Epithelial cell of prostate (primary cell): ENCODE measurements around the gene LHFPL3.
"Not testable (repeated sequence)": the region's sequence is repeated elsewhere in the genome, so short reads cannot be mapped to it uniquely, and the experiment has no call there.

Experiments used
- DNase-seq: peaks from one replicate; pipeline ENCODE4 v3.0.0-alpha.2; 2011; ENCODE audit warnings: low read depth, low spot score
- H3K27ac ChIP-seq: fragments of 450-650 bp; 2 replicates; pipeline ENCODE4 v1.5.1; 2017; ENCODE audit warnings: mild to moderate bottlenecking

The LHFPL3 gene

DNA sequence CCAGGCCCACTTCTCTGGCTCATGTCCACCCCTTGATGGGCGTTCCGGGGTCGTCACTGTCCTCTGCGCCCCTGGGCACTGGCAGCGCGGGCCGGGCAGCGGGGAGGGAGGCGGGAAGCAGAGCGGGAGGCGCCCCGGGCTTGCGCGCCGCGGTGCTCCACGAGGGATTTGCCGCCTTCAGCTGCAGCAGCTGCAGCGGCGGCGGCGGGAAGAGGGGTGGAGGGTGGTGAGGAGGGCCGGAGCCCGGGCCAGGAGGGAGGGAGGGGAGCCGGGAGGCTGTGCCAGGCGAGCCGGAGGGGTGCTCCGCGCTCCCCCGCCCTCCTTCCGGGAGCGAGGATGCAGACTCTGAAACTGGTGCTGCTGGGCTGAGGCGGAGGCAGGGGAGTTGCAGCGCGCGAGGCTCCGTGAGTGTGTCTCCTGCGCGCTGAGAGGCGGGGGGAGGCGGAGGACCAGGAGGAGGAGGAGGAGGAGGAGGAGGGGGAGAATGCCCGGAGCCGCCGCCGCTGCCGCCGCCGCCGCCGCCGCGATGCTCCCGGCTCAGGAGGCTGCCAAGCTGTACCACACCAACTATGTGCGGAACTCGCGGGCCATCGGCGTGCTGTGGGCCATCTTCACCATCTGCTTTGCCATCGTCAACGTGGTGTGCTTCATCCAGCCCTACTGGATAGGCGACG, at the start of gene LHFPL3:
LHFPL3 (plus strand) TSS at position 308 of the 674 bp plus-strand sequence.
- no peak for DNase-seq
- H3K27ac ChIP-seq, result no peak within 1 kb of the TSS

DNA sequence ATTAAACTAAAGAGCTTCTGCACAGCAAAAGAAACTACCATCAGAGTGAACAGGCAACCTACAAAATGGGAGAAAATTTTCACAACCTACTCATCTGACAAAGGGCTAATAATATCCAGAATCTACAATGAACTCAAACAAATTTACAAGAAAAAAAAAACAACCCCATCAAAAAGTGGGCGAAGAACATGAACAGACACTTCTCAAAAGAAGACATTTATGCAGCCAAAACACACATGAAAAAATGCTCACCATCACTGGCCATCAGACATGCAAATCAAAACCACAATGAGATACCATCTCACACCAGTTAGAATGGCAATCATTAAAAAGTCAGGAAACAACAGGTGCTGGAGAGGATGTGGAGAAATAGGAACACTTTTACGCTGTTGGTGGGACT, 46.7 kb upstream of the LHFPL3 start:
- not testable (repeated sequence) for DNase-seq, H3K27ac ChIP-seq

DNA sequence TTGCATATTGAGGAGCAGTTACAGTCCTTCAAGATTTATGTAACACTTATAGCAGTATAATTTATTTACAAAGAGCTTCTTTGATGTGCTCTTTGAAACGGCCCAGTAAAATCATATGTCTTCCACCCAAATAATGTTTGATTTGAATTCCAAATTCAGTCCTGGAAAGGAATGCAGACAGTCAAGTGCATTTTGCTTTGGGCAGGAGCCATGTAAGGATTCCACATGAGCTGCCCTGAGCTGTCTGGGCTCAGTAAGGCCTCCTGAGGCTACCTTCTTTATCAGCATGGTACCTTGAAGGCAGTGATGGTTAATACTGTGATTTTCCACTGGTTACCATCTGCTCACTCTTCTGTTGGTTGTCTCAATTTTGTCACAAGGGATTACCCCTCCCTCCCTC, 41.6 kb upstream of the LHFPL3 start:
- DNase-seq, result no peak
- H3K27ac ChIP-seq, result no peak overlapping the region

DNA sequence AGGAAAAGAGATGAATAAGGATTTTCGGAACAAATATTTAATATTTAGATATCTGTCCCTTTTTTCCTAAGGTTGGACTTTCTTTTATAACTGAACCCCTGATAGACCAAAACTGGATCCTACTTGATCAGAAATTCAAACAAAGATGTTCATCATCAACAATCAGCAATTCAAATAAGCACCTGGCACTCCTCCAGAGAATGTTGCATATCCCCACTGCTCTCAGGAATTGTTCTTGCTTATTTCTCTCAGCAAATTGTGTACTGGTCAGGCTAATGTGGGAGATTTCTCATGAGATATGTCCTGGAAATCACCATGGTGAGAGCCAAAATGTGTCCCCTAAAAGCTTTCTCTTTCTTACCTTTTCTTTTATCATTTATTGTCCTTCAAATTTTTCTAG, 40.3 kb upstream of the LHFPL3 start:
- no peak for DNase-seq
- H3K27ac ChIP-seq, result no peak overlapping the region

DNA sequence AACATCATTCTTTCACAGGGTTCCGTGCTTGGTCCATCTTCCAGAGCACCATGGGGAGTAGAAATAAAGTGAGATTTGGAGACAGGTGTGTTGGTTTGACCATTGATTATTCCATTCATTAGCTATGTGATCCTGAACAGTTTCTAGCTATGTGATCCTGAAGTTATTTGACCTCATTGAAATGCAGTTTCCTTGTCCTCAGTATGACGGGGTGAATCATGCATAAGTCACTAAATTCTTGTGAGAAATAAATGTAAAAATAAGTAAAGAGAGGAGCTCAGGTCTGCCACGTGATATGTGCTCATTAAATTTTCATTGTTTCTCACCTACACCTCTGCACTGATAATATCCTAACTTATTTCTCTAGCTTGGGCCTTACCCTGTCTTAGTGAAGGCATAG, 34.1 kb upstream of the LHFPL3 start:
- H3K27ac ChIP-seq, result no peak overlapping the region
- no peak for DNase-seq

DNA sequence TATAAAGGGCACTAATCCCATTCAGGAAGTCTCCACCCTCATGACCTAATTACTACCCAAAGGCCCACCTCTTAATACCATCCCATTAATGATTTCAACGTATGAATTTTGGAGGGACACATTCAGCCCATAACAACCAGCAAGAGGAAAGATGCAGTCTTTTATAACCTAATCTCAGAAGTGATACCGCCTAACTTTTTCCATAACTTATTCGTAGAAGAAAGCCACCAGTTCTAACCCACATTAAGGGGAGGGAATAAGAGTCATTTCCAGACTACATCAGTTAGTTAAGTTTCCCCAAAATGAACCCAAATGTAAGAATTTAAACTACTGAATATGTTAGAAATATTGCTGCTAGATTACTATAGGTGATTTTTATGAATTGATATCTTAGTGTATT, 32.1 kb upstream of the LHFPL3 start:
- no peak for DNase-seq
- no peak overlapping the region for H3K27ac ChIP-seq

DNA sequence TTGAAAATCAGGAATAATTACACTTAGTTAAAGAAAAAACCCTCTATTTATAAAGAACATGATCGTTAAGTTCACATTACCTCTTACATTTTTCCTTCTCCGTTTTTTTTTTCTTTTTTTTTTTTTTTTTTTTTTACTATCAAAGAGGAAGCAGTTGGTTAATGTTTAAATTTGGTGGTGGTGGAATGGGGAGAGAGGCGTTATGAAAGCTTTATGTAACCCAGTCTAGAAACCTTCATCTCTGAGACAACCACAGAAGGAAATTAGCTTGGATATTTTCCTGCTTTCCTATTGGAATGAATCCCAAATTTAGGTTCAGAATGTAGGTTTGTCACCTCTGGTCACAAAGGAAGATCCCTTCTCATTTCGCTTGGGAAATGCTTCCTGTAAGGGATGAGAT, 31.5 kb upstream of the LHFPL3 start:
- H3K27ac ChIP-seq, result no peak overlapping the region
- DNase-seq, result no peak

DNA sequence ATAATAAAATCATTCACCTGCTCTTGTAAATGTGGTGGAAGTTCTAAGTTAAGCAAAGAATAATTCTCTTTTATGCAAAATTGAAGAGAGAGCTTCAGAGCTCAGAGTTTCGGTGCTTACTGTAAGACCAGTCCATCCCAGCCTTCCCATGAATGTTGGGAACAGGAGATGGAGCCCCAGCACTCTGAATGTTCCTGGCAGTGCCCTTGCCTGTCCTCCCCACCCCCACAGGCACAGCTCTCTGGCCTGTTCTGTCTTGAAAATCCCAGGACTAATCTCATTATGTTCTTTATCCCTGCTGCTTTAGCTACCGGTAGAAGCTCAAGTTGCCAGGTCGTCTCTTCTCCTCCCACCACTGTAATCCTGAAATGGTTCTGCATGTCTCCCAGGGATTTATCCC, 29.1 kb upstream of the LHFPL3 start:
- no peak for DNase-seq
- no peak overlapping the region for H3K27ac ChIP-seq

DNA sequence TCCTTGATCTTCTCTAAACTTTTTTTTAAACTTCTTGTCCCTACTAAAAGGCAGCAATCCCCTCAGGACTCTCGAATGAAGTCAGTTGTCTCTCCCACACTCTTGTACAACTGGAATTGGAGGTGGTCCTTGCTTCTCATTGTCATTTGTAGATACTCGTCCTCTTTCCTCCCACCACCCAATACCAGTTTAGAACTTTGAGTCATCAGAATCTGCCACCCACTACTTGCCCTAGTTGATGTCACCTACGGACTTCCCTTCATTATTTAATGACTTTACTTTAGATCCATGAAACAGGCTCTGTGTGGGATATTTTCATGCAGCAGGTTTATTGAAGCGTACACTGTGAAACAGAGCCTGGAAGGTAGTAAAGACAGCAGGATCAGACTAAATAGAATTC, 28.6 kb upstream of the LHFPL3 start:
- no peak overlapping the region for H3K27ac ChIP-seq
- DNase-seq, result no peak

DNA sequence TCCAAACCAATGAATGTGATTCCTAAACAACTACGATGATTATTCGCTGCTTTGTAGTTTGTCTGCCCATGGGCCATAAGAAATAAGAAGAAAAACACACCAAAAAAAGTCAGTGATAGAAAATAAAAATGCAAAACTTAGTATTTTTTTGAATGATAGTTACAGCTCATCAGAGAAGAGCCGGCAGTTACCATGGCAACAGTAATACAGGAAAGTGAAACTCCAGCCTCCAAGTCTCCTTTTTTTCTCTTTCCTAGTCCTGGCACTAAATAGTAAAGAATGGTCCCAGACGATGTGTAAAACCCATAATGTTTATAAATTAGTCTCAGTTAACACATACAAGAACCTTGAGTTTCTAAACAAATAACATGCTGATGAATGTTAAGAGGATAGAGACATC, 21.6 kb upstream of the LHFPL3 start:
- no peak overlapping the region for H3K27ac ChIP-seq
- no peak for DNase-seq

DNA sequence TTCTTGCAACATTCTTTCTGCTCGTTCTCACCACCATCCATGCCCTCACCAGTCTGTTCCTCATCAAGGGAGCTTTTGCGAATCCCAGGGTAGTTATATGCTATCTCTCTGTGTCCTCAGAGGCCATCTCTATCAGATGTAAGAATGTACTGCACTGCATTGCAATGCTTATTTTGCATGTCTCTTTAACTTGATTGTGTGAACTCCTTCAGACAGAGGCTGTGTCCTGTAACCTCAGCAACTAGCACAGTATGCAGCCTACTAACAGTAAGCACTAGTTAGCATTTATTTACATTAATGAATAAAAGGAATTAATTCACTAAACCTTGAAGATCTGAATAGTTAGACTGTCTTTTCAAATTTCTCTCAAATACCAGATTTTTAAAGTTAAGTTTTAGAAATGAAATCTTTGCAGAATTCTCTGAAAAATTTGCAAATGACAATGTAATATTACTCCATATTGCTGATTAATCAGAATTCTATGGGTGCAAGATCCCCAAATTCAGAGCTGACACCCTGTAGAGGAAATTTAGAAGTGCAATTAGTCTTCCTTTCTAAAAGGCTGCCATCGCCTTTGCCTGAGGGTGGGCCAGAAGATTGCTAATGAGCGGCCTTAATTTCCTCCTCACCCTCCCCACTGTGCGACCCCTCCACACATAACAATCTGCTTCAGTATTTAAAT, 10.3 kb upstream of the LHFPL3 start:
- no peak overlapping the region for H3K27ac ChIP-seq
- DNase-seq, result no peak

DNA sequence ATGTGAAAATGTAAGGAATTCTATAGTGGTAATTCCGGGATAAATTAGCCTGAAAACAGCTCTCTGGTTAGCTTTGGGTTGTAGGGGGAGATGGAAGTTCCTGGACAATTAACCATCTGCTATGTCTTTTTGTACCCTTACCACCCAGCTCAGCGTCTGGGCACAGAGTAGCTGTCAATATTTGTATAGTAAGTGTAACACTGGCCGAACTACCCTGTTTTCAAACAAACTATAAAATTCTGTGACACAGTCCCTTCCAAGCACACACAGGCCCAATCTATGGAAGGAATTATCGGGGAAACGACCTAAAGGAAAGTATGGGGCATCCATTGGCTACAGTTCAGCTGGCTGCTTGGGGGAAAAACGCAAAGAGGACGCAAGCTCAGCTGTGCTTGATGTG, 869 bp upstream of the LHFPL3 start:
- H3K27ac ChIP-seq, result no peak overlapping the region
- no peak for DNase-seq

DNA sequence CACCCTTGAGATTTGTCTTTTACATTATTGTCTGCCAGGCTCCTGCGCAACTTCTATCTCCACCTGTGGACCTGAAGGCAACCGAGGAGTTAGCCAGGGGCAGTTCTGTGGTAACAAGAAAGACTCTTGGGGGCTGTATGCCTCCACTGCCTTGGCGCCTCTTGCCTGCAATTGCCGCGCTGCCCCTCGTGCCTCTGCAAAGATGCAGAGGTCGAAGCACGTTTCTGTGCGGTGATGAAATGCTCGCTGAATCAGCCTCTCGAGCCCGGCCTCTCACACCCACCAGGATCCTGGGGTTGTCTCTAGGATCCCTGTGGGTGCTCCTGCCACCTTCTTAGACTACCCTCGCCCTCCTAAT, 486 bp upstream of the LHFPL3 start:
- no peak overlapping the region for H3K27ac ChIP-seq
- no peak for DNase-seq

DNA sequence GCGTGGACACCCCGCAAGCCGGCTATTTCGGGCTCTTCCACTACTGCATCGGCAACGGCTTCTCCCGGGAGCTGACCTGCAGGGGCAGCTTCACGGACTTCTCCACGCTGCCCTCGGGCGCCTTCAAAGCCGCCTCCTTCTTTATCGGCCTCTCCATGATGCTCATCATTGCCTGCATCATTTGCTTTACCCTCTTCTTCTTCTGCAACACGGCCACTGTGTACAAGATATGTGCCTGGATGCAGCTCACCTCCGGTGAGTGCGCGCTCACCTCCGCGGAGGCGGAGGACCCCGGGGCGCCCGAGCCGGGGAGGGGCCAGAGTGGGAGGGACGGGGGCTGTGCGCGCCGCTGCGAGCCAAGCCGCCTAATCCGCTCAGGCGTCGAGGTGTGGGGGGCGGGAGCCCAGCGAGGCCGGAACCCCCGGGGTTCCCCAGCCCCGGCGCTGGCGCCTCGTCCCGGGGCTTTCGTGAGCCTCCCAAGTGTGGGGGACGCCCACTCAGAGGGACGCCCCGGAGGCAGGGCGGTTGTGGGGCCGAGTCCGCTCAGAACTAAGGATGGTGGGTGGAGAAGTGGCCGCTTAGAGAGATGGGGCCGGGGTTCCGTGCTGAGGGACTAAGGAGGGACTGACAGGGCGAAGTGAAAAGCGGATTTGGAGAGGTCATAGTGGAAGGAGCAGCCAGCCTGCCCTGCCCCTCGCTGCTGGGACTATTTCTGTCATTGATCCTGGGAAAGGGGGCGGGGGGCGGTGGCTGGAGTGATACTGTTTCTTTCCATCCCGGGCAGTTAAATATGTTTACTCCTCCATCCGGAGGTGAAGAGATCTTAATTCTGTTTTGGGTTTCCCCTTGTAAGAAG, 795 bp downstream of the LHFPL3 start:
- H3K27ac ChIP-seq, result no peak overlapping the region
- no peak for DNase-seq

DNA sequence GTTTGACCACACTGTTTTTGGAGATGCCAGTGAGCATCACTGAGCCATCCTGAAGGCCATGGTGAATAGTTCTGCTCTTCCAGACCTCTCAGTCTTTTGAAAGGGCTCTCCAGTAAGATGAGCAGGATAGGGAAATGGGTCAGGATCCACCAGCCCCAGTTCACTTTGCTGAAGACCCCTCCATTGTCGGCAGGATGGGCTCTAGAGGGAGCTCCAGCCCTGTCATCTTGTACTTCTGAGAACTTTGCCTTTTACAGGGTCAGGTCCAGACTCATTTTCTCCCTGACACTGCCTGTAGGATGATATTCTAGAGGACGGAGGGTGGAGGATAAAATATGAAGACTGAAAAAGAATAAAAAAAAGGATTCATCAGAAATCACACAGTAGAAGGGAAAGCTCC, 13.1 kb downstream of the LHFPL3 start:
- no peak overlapping the region for H3K27ac ChIP-seq
- DNase-seq, result no peak

DNA sequence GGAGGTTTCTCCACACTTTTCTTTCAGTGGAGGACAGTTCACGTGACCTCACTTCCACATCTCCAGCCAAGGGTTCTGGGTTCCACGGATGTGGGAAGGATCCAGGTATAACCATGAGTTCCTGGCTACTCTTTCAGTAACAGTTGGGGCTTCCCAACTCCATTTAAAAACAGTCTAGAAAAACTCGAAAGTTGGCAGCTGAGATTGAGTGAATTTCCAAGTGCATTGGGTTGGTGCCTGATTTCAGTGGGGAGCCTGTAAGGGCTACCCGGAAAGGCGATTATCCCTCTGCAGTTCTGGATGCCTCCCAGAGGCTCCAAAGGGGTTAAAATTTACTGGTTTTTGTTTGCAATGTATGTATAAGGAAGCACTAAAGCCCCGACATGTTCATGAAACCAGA, 24.3 kb downstream of the LHFPL3 start:
- no peak for DNase-seq
- H3K27ac ChIP-seq, result no peak overlapping the region

DNA sequence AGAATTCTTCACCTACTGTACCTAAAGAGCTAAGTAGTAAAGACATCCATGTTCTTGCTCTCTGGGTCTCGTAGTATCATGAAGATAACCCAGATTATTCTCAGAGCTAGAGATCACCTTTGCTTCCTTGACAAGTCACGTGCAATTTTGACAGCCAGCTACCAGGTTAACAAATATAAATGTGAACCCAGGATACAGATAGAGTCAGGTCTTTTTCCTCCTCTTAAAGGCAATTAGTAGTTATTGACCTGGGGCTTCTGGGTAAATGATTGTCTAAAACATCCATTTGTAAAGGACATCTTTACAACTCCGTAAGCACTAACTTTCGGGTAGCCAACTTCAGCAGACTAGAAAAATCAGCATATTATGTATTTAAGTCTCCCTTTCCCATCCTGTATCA, 28.8 kb downstream of the LHFPL3 start:
- no peak for DNase-seq
- no peak overlapping the region for H3K27ac ChIP-seq

DNA sequence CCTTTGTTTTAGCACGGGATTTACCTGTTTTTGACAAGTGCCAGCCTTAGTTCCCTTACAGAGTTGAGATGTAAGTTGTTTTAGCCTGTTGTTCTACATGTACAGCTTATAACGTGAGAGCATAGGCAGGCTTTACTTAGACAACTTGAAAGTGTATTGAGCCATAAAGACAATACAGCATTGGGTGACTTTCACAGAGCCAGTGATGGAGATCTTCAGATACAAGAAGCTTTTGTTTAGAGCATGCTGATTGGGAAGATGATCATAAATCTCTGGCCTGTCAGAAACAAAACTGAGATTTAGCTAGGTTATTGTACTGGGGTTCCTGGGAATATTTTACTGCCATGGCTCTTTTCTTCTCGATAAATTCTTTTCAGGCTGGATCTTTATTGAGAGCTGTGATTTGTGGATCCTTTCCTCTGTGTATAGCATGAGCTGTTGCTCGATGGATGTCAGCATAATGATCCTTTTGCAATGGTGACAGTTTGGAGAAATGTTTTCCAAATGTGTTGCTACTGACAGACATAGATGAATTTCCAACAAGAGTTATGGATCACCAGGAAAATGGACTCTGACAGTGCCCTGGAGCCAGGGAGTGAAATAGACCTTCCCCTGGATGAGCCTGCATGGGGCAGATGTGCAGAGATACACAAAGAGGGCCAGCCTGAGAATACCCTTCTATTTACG, 30.2 kb downstream of the LHFPL3 start:
- no peak overlapping the region for H3K27ac ChIP-seq

DNA sequence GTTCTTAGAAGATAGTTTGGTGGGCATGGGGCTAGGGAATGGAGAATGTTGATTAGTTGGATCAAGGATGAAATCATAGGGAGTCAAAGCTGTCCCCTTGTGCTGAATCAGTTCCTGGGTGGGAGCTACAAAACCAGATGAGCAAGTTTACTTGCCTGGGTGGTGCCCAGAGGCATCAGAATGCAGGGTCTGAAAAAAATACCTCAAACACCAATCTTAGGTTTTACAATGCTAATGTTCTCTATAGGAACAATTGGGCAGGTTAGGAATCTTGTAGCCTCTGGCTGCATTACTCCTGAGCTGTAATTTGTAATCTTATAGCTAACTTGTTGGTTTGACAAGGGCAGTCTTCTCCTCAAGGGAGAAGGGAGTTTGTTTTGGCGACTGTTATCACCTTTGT, 34.4 kb downstream of the LHFPL3 start:
- no peak for DNase-seq
- no peak overlapping the region for H3K27ac ChIP-seq

More for the DNA sequence above, 30.2 kb downstream of the LHFPL3 start:
- no peak for DNase-seq

DNA sequence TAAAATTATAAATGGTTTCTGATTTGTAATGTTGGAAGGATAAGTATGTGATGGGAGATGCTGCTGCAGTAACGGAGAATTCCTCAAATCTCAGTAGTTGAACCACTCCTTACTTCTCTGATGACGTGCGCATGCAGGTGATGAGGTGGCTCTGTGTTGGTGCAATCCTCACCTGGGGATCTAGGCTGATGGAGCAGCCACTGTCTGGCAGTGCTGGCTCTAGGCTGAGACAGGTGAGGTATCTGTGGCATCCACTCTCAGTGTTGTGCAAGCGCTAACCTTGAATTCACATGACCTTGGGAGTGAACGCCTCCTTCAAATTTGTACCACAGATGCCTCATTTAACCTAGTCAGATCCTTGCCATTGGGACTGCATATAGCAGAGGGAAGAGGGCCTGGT, 35.0 kb downstream of the LHFPL3 start:
- DNase-seq, result no peak
- no peak overlapping the region for H3K27ac ChIP-seq

DNA sequence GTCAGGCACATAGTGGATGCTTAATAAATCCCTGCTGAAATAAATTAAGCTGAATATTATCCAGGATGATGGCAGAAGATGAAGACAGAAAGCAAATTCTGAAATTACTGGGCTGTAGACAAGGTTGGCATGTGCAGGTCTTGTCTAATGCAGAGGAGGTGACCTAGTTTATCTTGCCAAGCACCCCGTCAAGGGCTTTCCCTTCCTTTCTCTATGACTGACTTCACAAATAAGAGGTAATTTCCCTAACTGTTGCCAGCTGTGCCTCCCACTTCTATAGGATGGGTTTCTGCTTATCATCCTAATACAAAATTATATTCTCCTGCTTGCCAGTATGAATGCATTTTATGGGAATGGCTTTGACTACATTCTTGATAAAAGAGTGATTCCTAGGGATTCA, 38.0 kb downstream of the LHFPL3 start:
- no peak for DNase-seq

More for the DNA sequence above, 38.0 kb downstream of the LHFPL3 start:
- H3K27ac ChIP-seq, result no peak overlapping the region
